GM18907 (cell line): ENCODE results near the gene DOCK3.
"Not testable (repeated sequence)": the region's sequence is repeated elsewhere in the genome, so short reads cannot be mapped to it uniquely, and the experiment has no call there.

Experiments
- ATAC-seq: cut with Tn5 transposase; IDR thresholded peaks from one replicate; pipeline ENCODE4 v1.9.1; 2021; ENCODE audit warnings: mild to moderate bottlenecking, moderate library complexity; ENCODE audit not compliant: unreplicated experiment

Gene DOCK3

GRCh38 chr3:51350751-51351150 lies 676.0 kb downstream of the DOCK3 start:
- ATAC-seq = no peak

- no peak for ATAC-seq
These were observed 678.4 kb downstream of the DOCK3 start for GRCh38 chr3:51353131-51353530.

GRCh38 chr3:51353691-51354090 lies 679.0 kb downstream of the DOCK3 start:
- ATAC-seq = no peak

- ATAC-seq = no peak
These were observed 679.4 kb downstream of the DOCK3 start for GRCh38 chr3:51354172-51354571.

GRCh38 chr3:51354731-51355615 lies 680.2 kb downstream of the DOCK3 start:
- no peak for ATAC-seq

- no peak for ATAC-seq
These were observed 681.3 kb downstream of the DOCK3 start for GRCh38 chr3:51355891-51356578.

GRCh38 chr3:51357856-51358255 lies 683.1 kb downstream of the DOCK3 start:
- no peak for ATAC-seq

GRCh38 chr3:51358981-51359380 lies 684.3 kb downstream of the DOCK3 start:
- no peak for ATAC-seq

GRCh38 chr3:51360806-51361205 lies 686.1 kb downstream of the DOCK3 start:
- no peak for ATAC-seq

GRCh38 chr3:51361746-51362145 lies 687.0 kb downstream of the DOCK3 start:
- ATAC-seq = no peak

- ATAC-seq = no peak
These were observed 687.7 kb downstream of the DOCK3 start for GRCh38 chr3:51362476-51362875.

GRCh38 chr3:51368276-51368675 lies 693.5 kb downstream of the DOCK3 start:
- not testable (repeated sequence) for ATAC-seq

GRCh38 chr3:51371943-51372557 lies 697.3 kb downstream of the DOCK3 start:
- ATAC-seq = no peak

GRCh38 chr3:51373658-51374421 lies 699.1 kb downstream of the DOCK3 start:
- ATAC-seq = no peak

GRCh38 chr3:51374456-51374855 lies 699.7 kb downstream of the DOCK3 start:
- ATAC-seq = no peak

- ATAC-seq = no peak
These were observed 700.4 kb downstream of the DOCK3 start for GRCh38 chr3:51375136-51375535.

- ATAC-seq = no peak
These were observed 700.8 kb downstream of the DOCK3 start for GRCh38 chr3:51375571-51375970.

- no peak for ATAC-seq
These were observed 703.3 kb downstream of the DOCK3 start for GRCh38 chr3:51378065-51378464.

GRCh38 chr3:51378726-51379125 lies 704.0 kb downstream of the DOCK3 start:
- no peak for ATAC-seq

- no peak for ATAC-seq
These were observed 704.6 kb downstream of the DOCK3 start for GRCh38 chr3:51379301-51379700.
